GM23248 (cell line): ENCODE data around the gene TICAM2.

ENCODE experiments used
- EZH2 ChIP-seq: fragments of 200-600 bp; sonication (generic); IDR thresholded peaks from 2 replicates; pipeline ENCODE4 v1.6.1; 2018; ENCODE audit warnings: antibody characterized with exemption, mild to moderate bottlenecking; ENCODE audit not compliant: insufficient read depth, poor library complexity, severe bottlenecking
- EZH2phosphoT487 ChIP-seq: fragments of 200-600 bp; sonication (generic); IDR thresholded peaks from 2 replicates; pipeline ENCODE4 v1.6.1; 2018; ENCODE audit warnings: antibody characterized with exemption, moderate library complexity, mild to moderate bottlenecking, low read depth; ENCODE audit not compliant: insufficient read depth

GRCh38 chr5:115584501-115584900, 17.8 kb downstream of the TICAM2 start:
- no peak for TF ChIP-seq EZH2
- no peak for TF ChIP-seq EZH2phosphoT487
